Measurements from ENCODE around the gene BCAS3.
"Not testable (repeated sequence)": the region's sequence is repeated elsewhere in the genome, so short reads cannot be mapped to it uniquely, and the experiment has no call there.

Gene BCAS3

GRCh38 chr17:60747069-60747808 is 69.6 kb downstream of the BCAS3 start:
- DNase-seq (ENCODE audit: low spot score), result peak; percentile 13

GRCh38 chr17:60748204-60748603 is 70.6 kb downstream of the BCAS3 start:
- DNase-seq (ENCODE audit: low spot score), result peak; percentile 34

- DNase-seq (ENCODE audit: low spot score), result no peak
Measured at GRCh38 chr17:60749050-60749449, 71.4 kb downstream of the BCAS3 start.

GRCh38 chr17:60749708-60750107 is 72.1 kb downstream of the BCAS3 start:
- DNase-seq (ENCODE audit: low spot score), result no peak

- DNase-seq (ENCODE audit: low spot score), result no peak
Measured at GRCh38 chr17:60750640-60751039, 73.0 kb downstream of the BCAS3 start.

- DNase-seq (ENCODE audit: low spot score), result no peak
Measured at GRCh38 chr17:60751884-60752283, 74.2 kb downstream of the BCAS3 start.

GRCh38 chr17:60752873-60753577 is 75.4 kb downstream of the BCAS3 start:
- DNase-seq (ENCODE audit: low spot score), result no peak

- no peak for DNase-seq (ENCODE audit: low spot score)
Measured at GRCh38 chr17:60754057-60754604, 76.5 kb downstream of the BCAS3 start.

- DNase-seq (ENCODE audit: low spot score), result not testable (repeated sequence)
Measured at GRCh38 chr17:60756798-60757197, 79.1 kb downstream of the BCAS3 start.

GRCh38 chr17:60757437-60757836 is 79.8 kb downstream of the BCAS3 start:
- DNase-seq (ENCODE audit: low spot score), result no peak

- no peak for DNase-seq (ENCODE audit: low spot score)
Measured at GRCh38 chr17:60759756-60760155, 82.1 kb downstream of the BCAS3 start.

- DNase-seq (ENCODE audit: low spot score), result not testable (repeated sequence)
Measured at GRCh38 chr17:60761301-60761700, 83.7 kb downstream of the BCAS3 start.

GRCh38 chr17:60766778-60767190 is 89.1 kb downstream of the BCAS3 start:
- DNase-seq (ENCODE audit: low spot score), result no peak

- no peak for DNase-seq (ENCODE audit: low spot score)
Measured at GRCh38 chr17:60767744-60768308, 90.2 kb downstream of the BCAS3 start.

GRCh38 chr17:60769327-60769726 is 91.7 kb downstream of the BCAS3 start:
- DNase-seq (ENCODE audit: low spot score), result no peak

GRCh38 chr17:60770946-60771422 is 93.3 kb downstream of the BCAS3 start:
- no peak for DNase-seq (ENCODE audit: low spot score)

- not testable (repeated sequence) for DNase-seq (ENCODE audit: low spot score)
Measured at GRCh38 chr17:60771621-60772020, 94.0 kb downstream of the BCAS3 start.

GRCh38 chr17:60773552-60773951 is 95.9 kb downstream of the BCAS3 start:
- no peak for DNase-seq (ENCODE audit: low spot score)

- no peak for DNase-seq (ENCODE audit: low spot score)
Measured at GRCh38 chr17:60781880-60782412, 104.3 kb downstream of the BCAS3 start.

GRCh38 chr17:60782742-60783141 is 105.1 kb downstream of the BCAS3 start:
- no peak for DNase-seq (ENCODE audit: low spot score)

- DNase-seq (ENCODE audit: low spot score), result no peak
Measured at GRCh38 chr17:60790205-60790604, 112.6 kb downstream of the BCAS3 start.

GRCh38 chr17:60792250-60792898 is 114.7 kb downstream of the BCAS3 start:
- DNase-seq (ENCODE audit: low spot score), result no peak
